IMR-90 (cell line): Measurements from ENCODE around the gene SLC12A1. TPM values are rescaled to one million over a fixed set of nuclear protein-coding genes. Genes with fewer than 3 reads are reported as not detected.

Source experiments
- ATAC-seq: fragments of 200-7000 bp; cut with Tn5 transposase; 2 replicates; pipeline ENCODE4 v1.9.1; 2020; ENCODE audit warnings: low read depth, mild to moderate bottlenecking, moderate library complexity
- BruUV-seq: library from RNA; stranded (reverse); fragments of 400-500 nt; replicated peaks from 2 replicates; lab custom pipeline; 2021; lab: Mats Ljungman, UMichigan
- CTCF ChIA-PET: fragments of 300-600 bp; formaldehyde crosslinking; extraction: SDS; loops from one replicate; lab custom pipeline; 2021; ENCODE audit warnings: antibody characterized with exemption; lab: Yijun Ruan, JAX
- POLR2A ChIA-PET: fragments of 300-600 bp; sonication (Branson Sonifier 250); formaldehyde crosslinking; loops from one replicate; lab custom pipeline; 2022; ENCODE audit warnings: antibody characterized with exemption; ENCODE audit not compliant: unreplicated experiment; lab: Charles Lee
- DNase-seq: peaks from one replicate; pipeline ENCODE4 v3.0.0; 2013
- H2AFZ ChIP-seq: replicated peaks from 2 replicates; pipeline ENCODE3; 2013; ENCODE audit warnings: low read length, mild to moderate bottlenecking; ENCODE audit not compliant: poor library complexity
- H2AK5ac ChIP-seq: 2 replicates; pipeline ENCODE4 v1.6.1; 2013; ENCODE audit warnings: low read depth, low read length, inconsistent platforms
- H2AK9ac ChIP-seq: replicated peaks from 2 replicates; pipeline ENCODE3; 2013; ENCODE audit warnings: mild to moderate bottlenecking, low read depth, low read length, moderate library complexity; ENCODE audit not compliant: poor library complexity
- H2BK120ac ChIP-seq: 2 replicates; pipeline ENCODE4 v1.6.1; 2013; ENCODE audit warnings: low read depth, low read length, inconsistent platforms
- H2BK15ac ChIP-seq: 3 replicates; pipeline ENCODE4 v1.6.1; 2013; ENCODE audit warnings: low read depth, low read length, inconsistent platforms
- H2BK20ac ChIP-seq: 2 replicates; pipeline ENCODE4 v1.6.1; 2013; ENCODE audit warnings: low read depth, mild to moderate bottlenecking, inconsistent platforms, low read length, moderate library complexity
- H2BK5ac ChIP-seq: 2 replicates; pipeline ENCODE4 v1.6.1; 2013; ENCODE audit warnings: mild to moderate bottlenecking, low read depth, low read length, inconsistent platforms; ENCODE audit not compliant: poor library complexity, severe bottlenecking
- H3K14ac ChIP-seq: replicated peaks from 2 replicates; pipeline ENCODE4 v1.6.1; 2013; ENCODE audit warnings: low read depth, low read length, inconsistent platforms
- H3K18ac ChIP-seq: 2 replicates; pipeline ENCODE4 v1.6.1; 2013; ENCODE audit warnings: low read depth, low read length, control low read depth
- H3K23ac ChIP-seq: 2 replicates; pipeline ENCODE4 v1.6.1; 2013; ENCODE audit warnings: low read depth, low read length, inconsistent platforms
- H3K27ac ChIP-seq: 2 replicates; pipeline ENCODE4 v1.5.1; 2013; ENCODE audit warnings: mild to moderate bottlenecking, control low read depth, low read length; ENCODE audit not compliant: insufficient read depth
- H3K27me3 ChIP-seq: 2 replicates; pipeline ENCODE4 v1.6.1; 2013; ENCODE audit warnings: low read length; ENCODE audit not compliant: control insufficient read depth, insufficient read depth
- H3K36me3 ChIP-seq: 2 replicates; pipeline ENCODE4 v1.6.1; 2013; ENCODE audit warnings: low read length, mixed read lengths; ENCODE audit not compliant: control insufficient read depth, insufficient read depth
- H3K4ac ChIP-seq: 2 replicates; pipeline ENCODE4 v1.6.1; 2013; ENCODE audit warnings: low read depth, low read length, inconsistent platforms
- H3K4me1 ChIP-seq: 2 replicates; pipeline ENCODE4 v1.6.1; 2013; ENCODE audit warnings: low read length, mixed read lengths; ENCODE audit not compliant: control insufficient read depth, insufficient read depth
- H3K4me2 ChIP-seq: 2 replicates; pipeline ENCODE4 v1.6.1; 2013; ENCODE audit warnings: low read depth, mild to moderate bottlenecking, control low read depth, low read length, moderate library complexity
- H3K4me3 ChIP-seq: 2 replicates; pipeline ENCODE4 v1.5.1; 2013; ENCODE audit warnings: low read depth, mild to moderate bottlenecking, control low read depth, low read length, moderate library complexity; ENCODE audit not compliant: insufficient read depth
- H3K56ac ChIP-seq: 2 replicates; pipeline ENCODE4 v1.6.1; 2013; ENCODE audit warnings: low read length, inconsistent platforms; ENCODE audit not compliant: insufficient read depth; ENCODE audit errors: extremely low read depth
- H3K79me1 ChIP-seq, 2 experiments: 2 replicates each; pipeline ENCODE4 v1.6.1; 2013; ENCODE audit warnings: low read length in 2 of 2, inconsistent platforms in 1 of 2, low read depth in 1 of 2
- H3K9ac ChIP-seq: 2 replicates; pipeline ENCODE4 v1.6.1; 2013; ENCODE audit warnings: low read depth, low read length, control low read depth
- H3K9me1 ChIP-seq: 2 replicates; pipeline ENCODE4 v1.6.1; 2013; ENCODE audit warnings: low read length, inconsistent platforms; ENCODE audit not compliant: insufficient read depth
- H3K9me3 ChIP-seq: 2 replicates; pipeline ENCODE4 v1.6.1; 2013; ENCODE audit warnings: low read length; ENCODE audit not compliant: control insufficient read depth, insufficient read depth
- H4K20me1 ChIP-seq: 2 replicates; pipeline ENCODE4 v1.6.1; 2013; ENCODE audit warnings: low read length, inconsistent platforms; ENCODE audit not compliant: insufficient read depth
- H4K5ac ChIP-seq: 2 replicates; pipeline ENCODE4 v1.6.1; 2013; ENCODE audit warnings: mild to moderate bottlenecking, low read depth, low read length, control low read depth
- H4K8ac ChIP-seq, 2 experiments: 2 replicates each; pipeline ENCODE4 v1.6.1; 2013; ENCODE audit warnings: low read depth in 2 of 2, low read length in 2 of 2, control low read depth in 1 of 2, inconsistent platforms in 1 of 2
- H4K91ac ChIP-seq: 2 replicates; pipeline ENCODE4 v1.6.1; 2013; ENCODE audit warnings: low read depth, low read length, inconsistent platforms; ENCODE audit not compliant: insufficient read depth
- BHLHE40 ChIP-seq: fragments of 150-350 bp; IDR thresholded peaks from 2 replicates; pipeline ENCODE4 v1.6.1; 2016; ENCODE audit warnings: mild to moderate bottlenecking, low read depth, low read length
- CEBPB ChIP-seq: IDR thresholded peaks from 2 replicates; pipeline ENCODE4 v1.6.1; 2012; ENCODE audit warnings: low read depth, low read length, improper control_type of control experiment
- RFX5 ChIP-seq: IDR thresholded peaks from 2 replicates; pipeline ENCODE4 v1.8.0; 2012; ENCODE audit warnings: low read depth, mild to moderate bottlenecking, low read length, moderate library complexity
- WGBS, 2 experiments: methylation state at CpG; one replicate each; pipeline versions ENCODE4 v1.1.5 to v1.1.7; 2013; ENCODE audit warnings: missing lambda C conversion rate in 2 of 2; ENCODE audit not compliant: insufficient read length in 1 of 2; ENCODE audit errors: extremely low coverage in 2 of 2; 5-methylcytosine and 5-hydroxymethylcytosine counted together
- dilution Hi-C: fragments of 300-500 bp; cut with HindIII; formaldehyde crosslinking; loops from one replicate; pipeline ENCODE4 v1.14.3; 2018; ENCODE audit warnings: low sequenced_read_pairs; ENCODE audit not compliant: unreplicated experiment
- in situ Hi-C: fragments of 300-500 bp; cut with MboI; formaldehyde crosslinking; loops from 3 replicates; pipeline ENCODE4 v1.14.3; 2019; ENCODE audit warnings: low sequenced_read_pairs, inconsistent platforms, mixed read lengths
- intact Hi-C: fragments of 100-400 bp; cut with micrococcal nuclease; formaldehyde crosslinking; loops from 2 replicates; pipeline ENCODE4 v1.10.0; 2022
- polyA plus RNA-seq, 3 experiments: library from polyadenylated mRNA; depleted of rRNA; stranded (reverse); fragments of >200 nt; gene quantifications; 2 replicates each; pipeline ENCODE4 v1.2.3, GENCODE V29; 2012; ENCODE audit warnings: low replicate concordance in 1 of 3
- total RNA-seq: library from RNA; depleted of rRNA; stranded (reverse); fragments of >200 nt; gene quantifications from 2 replicates; pipeline ENCODE4 v1.2.3, GENCODE V29; 2012

The SLC12A1 gene
- total and polyA plus RNA-seq, 2 of the 4 experiments (the other 2 are of a cell fraction): not detected

GRCh38 chr15:48300038-48300437, 93.9 kb downstream of the SLC12A1 start:
- dilution Hi-C loops: no loop called here
- Histone ChIP-seq H3K23ac (no peak overlapping the region), H4K20me1 (no peaks in the 10 kb centered on the region), H3K9ac (no peak overlapping the region), H2BK120ac (no peak overlapping the region), H3K4me3 (no peak overlapping the region), H3K9me1 (no peaks in the 10 kb centered on the region; the same call in 1 of the 2 replicates), H4K5ac (no peak overlapping the region), H4K8ac (no peak overlapping the region), H3K27ac (no peak overlapping the region), H2AK5ac (no peak overlapping the region), H2BK5ac (no peak overlapping the region), H2AFZ (no peak overlapping the region), H3K9me3 (no peaks in the 10 kb centered on the region), H3K4ac (no peak overlapping the region), H3K56ac (no peak overlapping the region), H3K14ac (no peak overlapping the region), H4K91ac (no peak overlapping the region), H3K79me1 (no peaks in the 10 kb centered on the region), H3K36me3 (no peaks in the 10 kb centered on the region), H3K4me1 (no peaks in the 10 kb centered on the region), H2BK15ac (no peak overlapping the region), H3K18ac (no peak overlapping the region), H3K4me2 (no peak overlapping the region), H2AK9ac (no peak overlapping the region), H2BK20ac (no peak overlapping the region), H3K27me3 (peaks cover 17% of the 10 kb centered on the region)
- no TSS peak for BruUV-seq
- WGBS, 2 experiments: 20% methylated on average over 1 of the region's 5 CpGs; no CpG with 5 or more reads in 1 of the 2 experiments
- no peak for ATAC-seq
- intact Hi-C loops: no loop called here
- TF ChIP-seq RFX5: no peak
- TF ChIP-seq BHLHE40: no peak
- TF ChIP-seq CEBPB: no peak
- POLR2A ChIA-PET: no interaction called here
- CTCF ChIA-PET: interaction anchor here (0.6 kb wide), 1 partner anchor 1206 kb away, joined by 3 read pairs; no protein-coding TSS in a partner anchor
- in situ Hi-C loops: no loop called here
- no peak for DNase-seq
